Uterus (tissue), 4 donors: ENCODE results near the gene STARD10. TPM values are rescaled to one million over a fixed set of nuclear protein-coding genes. Genes with fewer than 3 reads are reported as not detected.
"Not testable (repeated sequence)": the region's sequence is repeated elsewhere in the genome, so short reads cannot be mapped to it uniquely, and the experiment has no call there.

ENCODE experiments used
- DNase-seq, 2 donors: peaks; one replicate each; pipeline ENCODE4 v3.0.0-alpha.2; 2019 to 2020
- H3K27ac ChIP-seq, 2 donors: fragments of 200-600 bp; sonication (generic); 1 replicate in 1 of 2; 2 replicates in 1 of 2; pipeline ENCODE4 v1.5.1; 2016 to 2018
- H3K27me3 ChIP-seq, 2 donors: fragments of 200-600 bp; sonication (generic); one replicate each; pipeline ENCODE4 v1.5.1; 2018 to 2019; ENCODE audit warnings: control low read depth in 1 of 2
- H3K36me3 ChIP-seq, 2 donors: fragments of 200-600 bp; sonication (generic); one replicate each; pipeline ENCODE4 v1.5.1; 2019; ENCODE audit warnings: control low read depth in 1 of 2
- H3K4me1 ChIP-seq, 2 donors: fragments of 200-600 bp; sonication (generic); one replicate each; pipeline ENCODE4 v1.5.1; 2018 to 2019; ENCODE audit warnings: control low read depth in 1 of 2
- H3K4me3 ChIP-seq, 2 donors: fragments of 200-600 bp; sonication (generic); 1 replicate in 1 of 2; 2 replicates in 1 of 2; pipeline ENCODE4 v1.5.1; 2018 to 2019; ENCODE audit warnings: mild to moderate bottlenecking in 1 of 2
- H3K9me3 ChIP-seq, 2 donors: fragments of 200-600 bp; sonication (generic); one replicate each; pipeline ENCODE4 v1.5.1; 2019; ENCODE audit warnings: control low read depth in 1 of 2
- POLR2A ChIP-seq, 2 donors: fragments of 450-650 bp; IDR thresholded peaks; one replicate each; pipeline ENCODE4 v1.6.1; 2016; ENCODE audit warnings: antibody characterized with exemption in 2 of 2, mild to moderate bottlenecking in 1 of 2, moderate library complexity in 1 of 2
- intact Hi-C: fragments of 100-400 bp; cut with DNase I; formaldehyde crosslinking; loops from one replicate; pipeline ENCODE4 v1.15.1; 2023; ENCODE audit warnings: low total_unique reads
- total RNA-seq, 4 donors: library from RNA; depleted of rRNA in 3 of 4; stranded (reverse); fragments of >200 nt in 3 of 4; gene quantifications; one replicate each; pipeline versions ENCODE4 v1.1.0 to v1.2.4, GENCODE V29; 2014 to 2023
- TF ChIP-seq, protein P1 (sequence below), 4 experiments: fragments of 200-600 bp in 2 of 4; fragments of 450-650 bp in 2 of 4; sonication (generic) in 2 of 4; IDR thresholded peaks; one replicate each; pipeline ENCODE4 v1.5.1; 2016 to 2019; ENCODE audit warnings: antibody characterized with exemption in 4 of 4, mild to moderate bottlenecking in 2 of 4, moderate library complexity in 1 of 4
- donor health status: DM: yes; HTN: yes; CAD: no.

STARD10 gene
- total RNA-seq, 4 donors from 2014 or later, result 19.1 to 85.3 (median 53.0) TPM

DNA sequence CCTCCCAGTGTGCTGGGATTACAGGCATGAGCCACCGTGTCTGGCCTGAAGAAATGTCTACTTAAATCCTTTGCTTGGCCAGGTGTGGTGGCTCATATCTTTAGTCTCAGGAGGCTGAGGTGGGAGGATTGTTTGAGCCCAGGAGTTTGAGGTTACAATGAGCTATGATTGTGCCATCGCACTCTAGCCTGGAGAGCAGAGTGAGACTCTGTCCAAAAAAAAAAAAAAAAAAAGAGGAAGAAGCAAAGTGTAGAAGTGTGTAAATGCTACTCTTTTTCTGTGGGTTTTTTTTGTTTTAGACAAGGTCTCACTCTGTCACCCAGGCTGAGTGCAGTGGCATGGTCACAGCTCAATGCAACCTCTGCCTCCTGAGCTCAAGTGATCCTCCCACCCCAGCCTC is 13.9 kb upstream of the STARD10 start:
- TF ChIP-seq, protein P1, sequence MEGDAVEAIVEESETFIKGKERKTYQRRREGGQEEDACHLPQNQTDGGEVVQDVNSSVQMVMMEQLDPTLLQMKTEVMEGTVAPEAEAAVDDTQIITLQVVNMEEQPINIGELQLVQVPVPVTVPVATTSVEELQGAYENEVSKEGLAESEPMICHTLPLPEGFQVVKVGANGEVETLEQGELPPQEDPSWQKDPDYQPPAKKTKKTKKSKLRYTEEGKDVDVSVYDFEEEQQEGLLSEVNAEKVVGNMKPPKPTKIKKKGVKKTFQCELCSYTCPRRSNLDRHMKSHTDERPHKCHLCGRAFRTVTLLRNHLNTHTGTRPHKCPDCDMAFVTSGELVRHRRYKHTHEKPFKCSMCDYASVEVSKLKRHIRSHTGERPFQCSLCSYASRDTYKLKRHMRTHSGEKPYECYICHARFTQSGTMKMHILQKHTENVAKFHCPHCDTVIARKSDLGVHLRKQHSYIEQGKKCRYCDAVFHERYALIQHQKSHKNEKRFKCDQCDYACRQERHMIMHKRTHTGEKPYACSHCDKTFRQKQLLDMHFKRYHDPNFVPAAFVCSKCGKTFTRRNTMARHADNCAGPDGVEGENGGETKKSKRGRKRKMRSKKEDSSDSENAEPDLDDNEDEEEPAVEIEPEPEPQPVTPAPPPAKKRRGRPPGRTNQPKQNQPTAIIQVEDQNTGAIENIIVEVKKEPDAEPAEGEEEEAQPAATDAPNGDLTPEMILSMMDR (IDR thresholded peaks at IDR 0.05), result no peak
- no peak for TF ChIP-seq POLR2A (IDR thresholded peaks at IDR 0.05)
- Histone ChIP-seq H3K27ac (no peak overlapping the region), H3K36me3 (no peaks in the 10 kb centered on the region), H3K4me1 (peaks cover 0 to 5% of the 10 kb centered on the region in 2 donors), H3K4me3 (no peak overlapping the region), H3K27me3 (no peaks in the 10 kb centered on the region), H3K9me3 (no peaks in the 10 kb centered on the region)
- intact Hi-C loops, result no loop called here
- DNase-seq, result no peak

- intact Hi-C loops, result no loop called here
- H3K36me3 ChIP-seq, result no peaks in the 10 kb centered on the region
- no peak overlapping the region for H3K27ac ChIP-seq
- H3K4me3 ChIP-seq, result no peak overlapping the region
- no peak for DNase-seq
- no peaks in the 10 kb centered on the region for H3K9me3 ChIP-seq
- TF ChIP-seq POLR2A (IDR thresholded peaks at IDR 0.05), result no peak
- TF ChIP-seq, protein P1 (IDR thresholded peaks at IDR 0.05), result no peak
- H3K4me1 ChIP-seq, result no peaks in the 10 kb centered on the region
- no peaks in the 10 kb centered on the region for H3K27me3 ChIP-seq
Observed at GRCh38 chr11:72807021-72807693, 13.3 kb upstream of the STARD10 start.

- intact Hi-C loops, H3K4me1 ChIP-seq, DNase-seq, H3K4me3 ChIP-seq, H3K27ac ChIP-seq, H3K27me3 ChIP-seq, H3K9me3 ChIP-seq, H3K36me3 ChIP-seq: not testable (repeated sequence)
Observed at GRCh38 chr11:72806378-72806777, 12.5 kb upstream of the STARD10 start.

GRCh38 chr11:72805216-72805615 is 11.4 kb upstream of the STARD10 start:
- no peaks in the 10 kb centered on the region for H3K4me1 ChIP-seq
- H3K27ac ChIP-seq, result no peak overlapping the region
- no peaks in the 10 kb centered on the region for H3K9me3 ChIP-seq
- DNase-seq, result no peak
- no peaks in the 10 kb centered on the region for H3K36me3 ChIP-seq
- intact Hi-C loops, result no loop called here
- no peak overlapping the region for H3K4me3 ChIP-seq
- TF ChIP-seq POLR2A (IDR thresholded peaks at IDR 0.05), result no peak
- TF ChIP-seq, protein P1 (IDR thresholded peaks at IDR 0.05), result no peak
- no peaks in the 10 kb centered on the region for H3K27me3 ChIP-seq

- no peaks in the 10 kb centered on the region for H3K9me3 ChIP-seq
- no peak overlapping the region for H3K27ac ChIP-seq
- no peak for DNase-seq
- no peaks in the 10 kb centered on the region for H3K36me3 ChIP-seq
- TF ChIP-seq, protein P1 (IDR thresholded peaks at IDR 0.05), result no peak
- TF ChIP-seq POLR2A (IDR thresholded peaks at IDR 0.05), result no peak
- intact Hi-C loops, result no loop called here
- H3K27me3 ChIP-seq, result no peaks in the 10 kb centered on the region
- H3K4me3 ChIP-seq, result no peak overlapping the region
- no peaks in the 10 kb centered on the region for H3K4me1 ChIP-seq
Observed at GRCh38 chr11:72802822-72803221, 9.0 kb upstream of the STARD10 start.

DNA sequence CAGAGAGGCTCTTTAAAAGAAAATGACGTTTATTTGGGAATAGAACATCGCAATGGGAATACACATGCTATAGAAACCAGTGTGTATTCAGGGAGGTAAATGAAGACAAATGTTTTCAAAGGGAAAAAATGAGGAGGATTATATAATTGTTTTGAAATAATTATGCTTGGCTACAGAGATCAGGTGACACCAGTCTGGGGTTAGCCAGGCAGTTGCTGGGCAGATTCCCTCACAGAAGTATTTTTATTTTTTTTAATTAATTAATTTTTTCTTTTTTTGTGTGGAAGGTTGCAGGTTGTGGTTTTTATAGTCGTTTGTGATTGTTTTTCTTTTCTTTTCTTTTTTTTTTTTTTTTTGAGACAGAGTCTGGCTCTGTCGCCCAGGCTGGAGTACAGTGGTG is 5.6 kb upstream of the STARD10 start:
- Histone ChIP-seq H3K4me3 (no peak overlapping the region), H3K27ac (no peak overlapping the region), H3K36me3 (no peaks in the 10 kb centered on the region), H3K27me3 (no peaks in the 10 kb centered on the region), H3K9me3 (no peaks in the 10 kb centered on the region), H3K4me1 (no peaks in the 10 kb centered on the region)
- intact Hi-C loops, result no loop called here
- DNase-seq, result no peak
- TF ChIP-seq POLR2A (IDR thresholded peaks at IDR 0.05), result no peak
- TF ChIP-seq, protein P1 (IDR thresholded peaks at IDR 0.05), result no peak
